ENCODE data around the gene HERC2.
A peak's percentile ranks its signal among the peaks of the same experiment; 100 is the strongest.

The HERC2 gene

DNA sequence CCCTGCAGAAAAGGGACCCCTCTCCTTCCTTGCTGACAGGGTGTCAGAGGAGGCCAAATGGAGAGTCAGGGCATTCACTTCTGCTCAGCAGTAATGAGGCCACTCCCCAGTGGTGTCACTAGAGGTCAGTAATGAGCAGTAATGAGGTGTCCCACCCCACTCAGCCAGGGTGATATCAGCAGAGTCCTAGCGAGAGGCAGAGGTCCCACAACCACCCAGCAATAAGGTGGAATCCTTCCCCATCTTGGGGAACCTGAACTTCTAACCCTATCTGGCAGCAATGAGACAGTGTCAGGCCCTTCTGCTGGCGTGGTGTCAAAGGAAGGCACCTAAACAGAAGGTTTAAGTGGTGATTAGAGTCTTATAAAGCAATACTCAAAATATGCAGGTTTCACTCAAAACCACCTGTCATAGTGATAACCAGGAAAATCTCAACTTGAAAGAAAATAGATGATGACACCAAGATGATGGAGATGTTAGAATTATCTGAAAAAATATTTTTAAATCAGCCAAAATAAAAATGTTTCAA lies 235.7 kb downstream of the HERC2 start:
- no peak overlapping the region for H3K27ac ChIP-seq (ENCODE audit: poor library complexity, severe bottlenecking)
- peak; percentile 99 for ATAC-seq (ENCODE audit: low read depth)
- no peak overlapping the region for H3K4me3 ChIP-seq (ENCODE audit: severe bottlenecking)
- DNase-seq (ENCODE audit: low spot score) = no peak
- H3K27me3 ChIP-seq (ENCODE audit: insufficient read depth, poor library complexity, severe bottlenecking) = peaks cover 23% of the 10 kb centered on the region
- no peaks in the 10 kb centered on the region for H3K36me3 ChIP-seq (ENCODE audit: low read depth)
- H3K4me1 ChIP-seq (ENCODE audit: insufficient read depth, poor library complexity, severe bottlenecking) = no peaks in the 10 kb centered on the region
- no peaks in the 10 kb centered on the region for H3K9me3 ChIP-seq (ENCODE audit: severe bottlenecking)
- TF ChIP-seq, protein P1, sequence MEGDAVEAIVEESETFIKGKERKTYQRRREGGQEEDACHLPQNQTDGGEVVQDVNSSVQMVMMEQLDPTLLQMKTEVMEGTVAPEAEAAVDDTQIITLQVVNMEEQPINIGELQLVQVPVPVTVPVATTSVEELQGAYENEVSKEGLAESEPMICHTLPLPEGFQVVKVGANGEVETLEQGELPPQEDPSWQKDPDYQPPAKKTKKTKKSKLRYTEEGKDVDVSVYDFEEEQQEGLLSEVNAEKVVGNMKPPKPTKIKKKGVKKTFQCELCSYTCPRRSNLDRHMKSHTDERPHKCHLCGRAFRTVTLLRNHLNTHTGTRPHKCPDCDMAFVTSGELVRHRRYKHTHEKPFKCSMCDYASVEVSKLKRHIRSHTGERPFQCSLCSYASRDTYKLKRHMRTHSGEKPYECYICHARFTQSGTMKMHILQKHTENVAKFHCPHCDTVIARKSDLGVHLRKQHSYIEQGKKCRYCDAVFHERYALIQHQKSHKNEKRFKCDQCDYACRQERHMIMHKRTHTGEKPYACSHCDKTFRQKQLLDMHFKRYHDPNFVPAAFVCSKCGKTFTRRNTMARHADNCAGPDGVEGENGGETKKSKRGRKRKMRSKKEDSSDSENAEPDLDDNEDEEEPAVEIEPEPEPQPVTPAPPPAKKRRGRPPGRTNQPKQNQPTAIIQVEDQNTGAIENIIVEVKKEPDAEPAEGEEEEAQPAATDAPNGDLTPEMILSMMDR (IDR thresholded peaks at IDR 0.05; ENCODE audit: poor library complexity, severe bottlenecking) = peak; percentile 94

DNA sequence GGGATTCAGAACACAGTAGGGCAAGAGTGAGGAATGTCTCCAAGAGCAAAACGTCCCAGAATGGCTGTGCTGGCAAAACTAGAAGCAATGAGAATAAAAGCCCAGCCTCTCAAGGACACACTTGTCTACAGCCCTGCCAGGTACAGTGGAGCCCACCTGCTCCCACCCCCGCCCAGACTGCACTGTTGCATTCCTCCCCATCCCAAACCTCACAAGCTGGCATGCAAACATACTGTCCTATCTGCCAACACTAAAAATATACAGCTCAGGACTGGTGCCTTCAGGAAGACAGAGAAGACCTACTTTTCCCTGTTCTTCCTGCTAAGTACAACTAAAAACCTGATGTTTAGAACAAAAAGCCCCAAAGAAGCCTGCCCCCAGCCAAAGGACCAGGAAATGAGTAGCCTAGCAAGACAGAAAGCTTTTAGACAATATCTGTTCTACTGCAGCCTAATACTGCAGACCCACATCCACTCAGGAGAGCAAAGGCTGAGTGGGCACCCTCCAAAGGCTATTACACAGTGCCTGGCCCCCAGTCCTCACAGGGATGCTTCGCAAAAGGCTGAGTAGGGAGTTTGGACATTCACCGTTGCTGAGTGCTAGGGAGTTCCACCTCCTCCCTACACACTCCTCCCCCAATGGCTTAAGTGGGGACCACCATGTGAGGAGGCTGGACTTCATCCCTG lies 236.3 kb downstream of the HERC2 start:
- DNase-seq (ENCODE audit: low spot score) (no peak), ATAC-seq (ENCODE audit: low read depth) (peak; percentile 19; the same call in 1 of the 3 replicates)
- Histone ChIP-seq H3K9me3 (ENCODE audit: severe bottlenecking) (no peaks in the 10 kb centered on the region), H3K27ac (ENCODE audit: poor library complexity, severe bottlenecking) (no peak overlapping the region), H3K4me1 (ENCODE audit: insufficient read depth, poor library complexity, severe bottlenecking) (no peaks in the 10 kb centered on the region), H3K36me3 (ENCODE audit: low read depth) (no peaks in the 10 kb centered on the region), H3K27me3 (ENCODE audit: insufficient read depth, poor library complexity, severe bottlenecking) (peaks cover 23% of the 10 kb centered on the region), H3K4me3 (ENCODE audit: severe bottlenecking) (no peak overlapping the region)
- TF ChIP-seq, protein P1 (IDR thresholded peaks at IDR 0.05; ENCODE audit: poor library complexity, severe bottlenecking) = no peak

DNA sequence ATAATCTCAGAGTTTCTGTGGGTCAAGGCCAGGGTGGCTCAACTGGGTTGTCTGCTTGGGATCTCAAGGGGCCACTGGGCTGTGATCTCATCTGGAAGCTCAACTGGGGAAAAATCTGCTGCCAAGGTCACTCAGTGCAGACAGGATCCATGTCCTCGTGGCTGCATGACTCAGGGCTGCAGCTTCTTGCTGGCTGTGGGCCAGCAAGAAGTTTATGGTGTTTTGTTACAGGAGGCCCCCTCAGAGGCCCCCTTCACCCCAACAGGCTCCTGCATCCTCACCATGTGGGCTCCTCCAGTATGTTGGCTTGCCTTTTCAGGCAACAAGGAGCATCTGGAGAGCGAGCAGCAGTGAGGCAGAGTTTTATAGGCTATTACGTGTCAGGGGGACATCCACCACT lies 237.4 kb downstream of the HERC2 start:
- TF ChIP-seq, protein P1 (IDR thresholded peaks at IDR 0.05; ENCODE audit: poor library complexity, severe bottlenecking) = no peak
- ATAC-seq (ENCODE audit: low read depth) (no peak), DNase-seq (ENCODE audit: low spot score) (no peak)
- no peaks in the 10 kb centered on the region for H3K4me1 ChIP-seq (ENCODE audit: insufficient read depth, poor library complexity, severe bottlenecking)
- no peaks in the 10 kb centered on the region for H3K9me3 ChIP-seq (ENCODE audit: severe bottlenecking)
- H3K4me3 ChIP-seq (ENCODE audit: severe bottlenecking) = no peak overlapping the region
- H3K27me3 ChIP-seq (ENCODE audit: insufficient read depth, poor library complexity, severe bottlenecking) = peaks cover 14% of the 10 kb centered on the region
- no peaks in the 10 kb centered on the region for H3K36me3 ChIP-seq (ENCODE audit: low read depth)
- H3K27ac ChIP-seq (ENCODE audit: poor library complexity, severe bottlenecking) = no peak overlapping the region

DNA sequence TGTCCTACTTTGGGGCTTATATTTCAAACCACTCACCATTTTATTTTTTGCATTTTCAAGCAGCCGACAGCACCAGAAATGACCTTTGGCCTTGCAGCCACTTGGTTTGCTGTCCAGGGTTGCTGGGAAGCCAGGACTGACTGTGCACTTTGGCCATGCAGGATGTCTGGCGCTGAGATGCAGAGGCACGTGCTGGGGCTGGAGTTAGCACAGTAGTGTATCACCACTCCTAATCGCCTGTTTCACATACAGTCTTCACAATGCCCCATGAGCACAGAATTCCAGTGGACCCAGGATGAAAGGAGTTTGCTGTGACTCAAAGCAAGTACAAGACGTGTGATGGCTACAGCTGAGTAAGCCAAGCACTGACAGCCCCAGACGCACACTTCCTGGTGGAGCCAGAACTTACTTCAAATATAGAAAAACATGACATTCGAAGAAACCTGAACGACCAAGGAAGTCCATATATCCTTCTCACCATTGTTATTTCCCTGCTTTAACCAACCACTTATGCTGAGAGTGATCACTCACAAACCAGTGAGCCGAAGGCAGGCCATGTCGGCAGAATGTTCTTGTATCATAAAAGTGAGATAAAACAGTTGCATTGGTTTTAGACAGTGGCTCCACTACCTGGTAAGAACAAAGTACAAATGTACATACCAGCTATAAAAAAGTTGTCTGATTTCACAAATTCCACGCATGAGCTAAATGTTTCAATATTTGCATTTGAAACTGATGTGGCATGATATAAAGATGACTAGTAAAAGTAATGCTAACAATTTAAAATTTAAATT lies 238.9 kb downstream of the HERC2 start:
- H3K4me1 ChIP-seq (ENCODE audit: insufficient read depth, poor library complexity, severe bottlenecking) = no peaks in the 10 kb centered on the region
- no peaks in the 10 kb centered on the region for H3K9me3 ChIP-seq (ENCODE audit: severe bottlenecking)
- ATAC-seq (ENCODE audit: low read depth) (no peak), DNase-seq (ENCODE audit: low spot score) (no peak)
- H3K27ac ChIP-seq (ENCODE audit: poor library complexity, severe bottlenecking) = no peak overlapping the region
- peaks cover 10% of the 10 kb centered on the region for H3K27me3 ChIP-seq (ENCODE audit: insufficient read depth, poor library complexity, severe bottlenecking)
- TF ChIP-seq, protein P1 (IDR thresholded peaks at IDR 0.05; ENCODE audit: poor library complexity, severe bottlenecking) = no peak
- no peak overlapping the region for H3K4me3 ChIP-seq (ENCODE audit: severe bottlenecking)
- no peaks in the 10 kb centered on the region for H3K36me3 ChIP-seq (ENCODE audit: low read depth)
